Bronchial epithelial cell (primary cell): ENCODE measurements around the gene FAH. TPM values are rescaled to one million over a fixed set of nuclear protein-coding genes. Genes with fewer than 3 reads are reported as not detected.
A peak's percentile ranks its signal among the peaks of the same experiment; 100 is the strongest.

Source experiments
- DNase-seq: peaks from one replicate; pipeline ENCODE4 v3.0.0-alpha.2; 2010; ENCODE audit warnings: low read depth
- FAIRE-seq: peaks from 2 replicates; lab custom pipeline; 2011; peaks lifted over from hg19 to GRCh38; lab: Jason Lieb, UNC
- H3K27me3 ChIP-seq: 2 replicates; pipeline ENCODE4 v1.5.1; 2011; ENCODE audit warnings: low read length; ENCODE audit not compliant: control insufficient read depth, insufficient read depth
- H3K36me3 ChIP-seq: 2 replicates; pipeline ENCODE4 v1.5.1; 2011; ENCODE audit warnings: low read length; ENCODE audit not compliant: control insufficient read depth, insufficient read depth
- H3K4me3 ChIP-seq: 2 replicates; pipeline ENCODE4 v1.5.1; 2011; ENCODE audit warnings: mild to moderate bottlenecking, low read depth, low read length, control low read depth
- total RNA-seq: library from RNA; depleted of rRNA; stranded (reverse); fragments of >200 nt; gene quantifications from 2 replicates; pipeline ENCODE4 v1.2.1, GENCODE V29; 2014
- TF ChIP-seq, protein P1 (sequence below): IDR thresholded peaks from 2 replicates; pipeline ENCODE4 v1.5.1; 2011; ENCODE audit warnings: mild to moderate bottlenecking, moderate library complexity, low read length, control low read depth, inconsistent platforms; ENCODE audit not compliant: insufficient read depth, severe bottlenecking

Gene FAH
- total RNA-seq, 1 donor from 2014 or later: 23.4 TPM

DNA sequence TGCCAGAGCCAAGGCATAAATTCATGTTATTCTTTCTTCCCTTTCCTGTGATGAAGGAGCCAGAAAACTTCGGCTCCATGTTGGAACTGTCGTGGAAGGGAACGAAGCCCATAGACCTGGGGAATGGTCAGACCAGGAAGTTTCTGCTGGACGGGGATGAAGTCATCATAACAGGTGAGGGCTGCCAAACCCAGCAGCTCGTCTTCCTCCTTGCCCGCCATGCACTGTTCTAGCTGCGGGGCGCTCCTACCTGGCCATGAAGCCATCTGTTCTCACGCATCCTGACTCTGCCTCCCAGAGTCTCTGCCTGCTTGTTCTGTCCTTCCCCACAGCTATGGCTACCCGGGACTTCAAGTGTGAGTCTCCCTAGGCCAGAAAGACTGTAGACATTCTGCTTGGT lies 28.2 kb downstream of the FAH start:
- Histone ChIP-seq H3K27me3 (no peaks in the 10 kb centered on the region), H3K4me3 (no peak overlapping the region), H3K36me3 (peaks cover 16% of the 10 kb centered on the region)
- DNase-seq: no peak
- TF ChIP-seq, protein P1, sequence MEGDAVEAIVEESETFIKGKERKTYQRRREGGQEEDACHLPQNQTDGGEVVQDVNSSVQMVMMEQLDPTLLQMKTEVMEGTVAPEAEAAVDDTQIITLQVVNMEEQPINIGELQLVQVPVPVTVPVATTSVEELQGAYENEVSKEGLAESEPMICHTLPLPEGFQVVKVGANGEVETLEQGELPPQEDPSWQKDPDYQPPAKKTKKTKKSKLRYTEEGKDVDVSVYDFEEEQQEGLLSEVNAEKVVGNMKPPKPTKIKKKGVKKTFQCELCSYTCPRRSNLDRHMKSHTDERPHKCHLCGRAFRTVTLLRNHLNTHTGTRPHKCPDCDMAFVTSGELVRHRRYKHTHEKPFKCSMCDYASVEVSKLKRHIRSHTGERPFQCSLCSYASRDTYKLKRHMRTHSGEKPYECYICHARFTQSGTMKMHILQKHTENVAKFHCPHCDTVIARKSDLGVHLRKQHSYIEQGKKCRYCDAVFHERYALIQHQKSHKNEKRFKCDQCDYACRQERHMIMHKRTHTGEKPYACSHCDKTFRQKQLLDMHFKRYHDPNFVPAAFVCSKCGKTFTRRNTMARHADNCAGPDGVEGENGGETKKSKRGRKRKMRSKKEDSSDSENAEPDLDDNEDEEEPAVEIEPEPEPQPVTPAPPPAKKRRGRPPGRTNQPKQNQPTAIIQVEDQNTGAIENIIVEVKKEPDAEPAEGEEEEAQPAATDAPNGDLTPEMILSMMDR: no peak
- no peak for FAIRE-seq

GRCh38 chr15:80182611-80183261 lies 29.9 kb downstream of the FAH start:
- H3K4me3 ChIP-seq: no peak overlapping the region
- H3K27me3 ChIP-seq: no peaks in the 10 kb centered on the region
- H3K36me3 ChIP-seq: peaks cover 18% of the 10 kb centered on the region
- no peak for DNase-seq
- TF ChIP-seq, protein P1: no peak
- FAIRE-seq: peak; percentile 70

GRCh38 chr15:80183306-80183705 lies 30.5 kb downstream of the FAH start:
- no peak overlapping the region for H3K4me3 ChIP-seq
- peaks cover 18% of the 10 kb centered on the region for H3K36me3 ChIP-seq
- DNase-seq (no peak), FAIRE-seq (no peak)
- H3K27me3 ChIP-seq: no peaks in the 10 kb centered on the region
- TF ChIP-seq, protein P1: no peak

DNA sequence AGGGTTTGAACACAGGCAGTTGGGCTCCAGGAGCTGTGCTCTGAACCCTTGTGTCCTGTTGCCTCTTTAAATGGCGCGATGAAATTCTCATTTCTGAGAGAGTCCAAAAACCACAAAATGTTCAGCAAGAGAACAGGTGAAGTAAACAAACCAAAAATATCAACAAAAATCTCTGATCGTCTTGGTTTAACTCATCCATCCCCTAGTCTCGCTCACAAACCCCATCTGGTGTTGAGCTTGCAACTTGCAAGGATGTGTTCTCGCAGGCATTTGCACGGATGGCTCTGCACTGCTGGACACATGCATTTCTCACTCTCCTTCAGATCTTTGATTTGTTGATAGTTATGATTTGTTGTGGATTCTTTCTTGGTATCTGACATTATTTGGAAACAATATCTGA lies 31.1 kb downstream of the FAH start:
- TF ChIP-seq, protein P1: no peak
- no peak for FAIRE-seq
- Histone ChIP-seq H3K27me3 (no peaks in the 10 kb centered on the region), H3K4me3 (no peak overlapping the region), H3K36me3 (peaks cover 18% of the 10 kb centered on the region)
- no peak for DNase-seq

DNA sequence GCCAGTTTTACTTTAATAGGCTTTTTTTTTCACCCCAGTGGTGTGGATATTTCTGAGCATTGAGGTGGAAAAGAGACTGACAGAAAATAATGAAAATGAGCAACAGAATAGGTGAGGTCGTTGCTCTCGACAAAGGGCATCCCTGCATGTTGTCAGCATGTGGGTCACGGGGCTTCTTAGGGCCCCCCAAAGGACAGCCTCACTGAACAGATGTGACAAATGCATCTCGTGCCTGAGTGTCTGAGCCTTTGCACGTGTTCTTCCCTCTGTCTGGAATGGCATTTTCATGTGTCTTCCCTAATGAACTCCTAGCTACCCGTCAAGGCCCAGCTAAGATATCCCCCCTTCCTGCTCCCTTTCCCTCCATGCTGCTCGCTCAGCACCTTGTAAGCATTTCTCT lies 31.8 kb downstream of the FAH start:
- Histone ChIP-seq H3K36me3 (peaks cover 18% of the 10 kb centered on the region), H3K27me3 (no peaks in the 10 kb centered on the region), H3K4me3 (no peak overlapping the region)
- TF ChIP-seq, protein P1: no peak
- FAIRE-seq (no peak), DNase-seq (no peak)

DNA sequence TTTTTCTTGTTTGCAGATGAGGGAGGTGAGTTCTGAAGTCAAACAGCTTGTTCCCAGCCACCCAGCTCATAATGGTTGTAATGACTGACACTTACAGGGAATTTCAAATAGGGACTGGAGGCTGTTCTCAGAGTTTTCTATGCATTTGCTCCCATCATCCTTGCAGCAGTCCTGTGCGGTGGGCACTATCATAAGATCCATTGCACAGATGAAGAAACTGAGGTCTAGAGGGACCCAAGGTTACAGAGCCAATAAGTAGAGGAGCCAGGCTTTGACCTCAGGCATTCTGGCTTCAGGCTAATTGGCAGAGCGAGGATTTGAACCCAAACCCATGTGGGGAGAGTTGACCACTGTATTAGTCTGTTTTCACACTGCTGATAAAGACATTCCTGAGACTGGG lies 32.4 kb downstream of the FAH start:
- TF ChIP-seq, protein P1: no peak
- no peak for DNase-seq
- H3K4me3 ChIP-seq: no peak overlapping the region
- H3K36me3 ChIP-seq: peaks cover 16% of the 10 kb centered on the region
- no peak for FAIRE-seq
- no peaks in the 10 kb centered on the region for H3K27me3 ChIP-seq
